SU-DHL-6 (cell line): ENCODE measurements around the gene RPL26.

Experiments used
- H2AFZ ChIP-seq: fragments of 200-600 bp; sonication (generic); 2 replicates; pipeline ENCODE4 v1.6.1; 2014; ENCODE audit warnings: low read depth, mild to moderate bottlenecking, moderate library complexity, mixed read lengths, antibody characterized with exemption, low read length; ENCODE audit not compliant: severe bottlenecking
- H3F3A ChIP-seq: fragments of 200-600 bp; shearing (Covaris generic); 2 replicates; pipeline ENCODE4 v1.6.0; 2016; ENCODE audit warnings: antibody characterized with exemption, mild to moderate bottlenecking; ENCODE audit not compliant: insufficient read depth
- H3K27ac ChIP-seq: fragments of 200-600 bp; sonication (generic); 2 replicates; pipeline ENCODE4 v1.5.1; 2016; ENCODE audit warnings: low read depth, mild to moderate bottlenecking, low read length, moderate library complexity, mixed read lengths
- H3K27me3 ChIP-seq: fragments of 200-600 bp; sonication (generic), shearing (Covaris generic); 2 replicates; pipeline ENCODE4 v1.6.0; 2014; ENCODE audit warnings: mild to moderate bottlenecking, low read length
- H3K36me3 ChIP-seq: fragments of 200-600 bp; sonication (generic); 2 replicates; pipeline ENCODE4 v1.6.1; 2014; ENCODE audit warnings: mild to moderate bottlenecking, low read length, mixed read lengths
- H3K4me2 ChIP-seq: fragments of 300-600, 200-600 bp; shearing (Covaris generic), sonication (generic); 2 replicates; pipeline ENCODE4 v1.6.0; 2014; ENCODE audit warnings: low read length, low read depth, mild to moderate bottlenecking; ENCODE audit not compliant: poor library complexity, severe bottlenecking
- H3K4me3 ChIP-seq: fragments of 200-600 bp; sonication (generic); 2 replicates; pipeline ENCODE4 v1.5.1; 2014; ENCODE audit warnings: antibody characterized with exemption, low read length, mild to moderate bottlenecking, mixed read lengths; ENCODE audit not compliant: insufficient read depth, poor library complexity, severe bottlenecking
- H3K79me2 ChIP-seq: fragments of 200-600 bp; sonication (generic); 2 replicates; pipeline ENCODE4 v1.6.1; 2014; ENCODE audit warnings: mild to moderate bottlenecking, low read length, moderate library complexity; ENCODE audit not compliant: insufficient read depth
- H3K9ac ChIP-seq: fragments of 200-600 bp; sonication (generic); 2 replicates; pipeline ENCODE4 v1.7.0; 2014; ENCODE audit warnings: mild to moderate bottlenecking, low read length
- H3K9me2 ChIP-seq: fragments of 200-600 bp; sonication (generic); replicated peaks from 2 replicates; pipeline ENCODE4 v1.6.1; 2014; ENCODE audit warnings: low read length; ENCODE audit not compliant: insufficient read depth
- H3K9me3 ChIP-seq: fragments of 200-600 bp; sonication (generic); 2 replicates; pipeline ENCODE4 v1.6.1; 2014; ENCODE audit warnings: low read length, mixed read lengths; ENCODE audit not compliant: insufficient read depth
- H4K20me1 ChIP-seq: fragments of 200-600 bp; sonication (generic); 2 replicates; pipeline ENCODE4 v1.6.1; 2014; ENCODE audit warnings: low read depth, mild to moderate bottlenecking, antibody characterized with exemption, low read length, moderate library complexity, mixed read lengths
- CTCF ChIP-seq: fragments of 200-600 bp; sonication (generic); IDR thresholded peaks from one replicate; pipeline ENCODE4 v1.5.1; 2017; ENCODE audit warnings: antibody characterized with exemption, mild to moderate bottlenecking, low read length, moderate library complexity; ENCODE audit not compliant: insufficient read depth, poor library complexity, severe bottlenecking
- EZH2phosphoT487 ChIP-seq: fragments of 200-600 bp; sonication (generic), shearing (Covaris generic); conservative IDR thresholded peaks from 2 replicates; pipeline ENCODE4 v1.6.1; 2018; ENCODE audit warnings: mild to moderate bottlenecking, antibody characterized with exemption, low read length, moderate library complexity, mixed read lengths

RPL26 gene

GRCh38 chr17:8426094-8426720 lies 43.2 kb upstream of the RPL26 start:
- H3K9me3 ChIP-seq: no peaks in the 10 kb centered on the region
- H4K20me1 ChIP-seq: no peaks in the 10 kb centered on the region
- no peaks in the 10 kb centered on the region for H3K36me3 ChIP-seq
- H3K4me3 ChIP-seq: no peak overlapping the region
- H3K9ac ChIP-seq: no peak overlapping the region
- no peaks in the 10 kb centered on the region for H3K79me2 ChIP-seq
- no peak for TF ChIP-seq CTCF
- TF ChIP-seq EZH2phosphoT487: no peak
- no peak overlapping the region for H3K4me2 ChIP-seq
- no peaks in the 10 kb centered on the region for H3K9me2 ChIP-seq
- 0 out of 2 replicates have a peak, but pooled peaks cover 4% of the 10 kb centered on the region for H3K27me3 ChIP-seq
- H3F3A ChIP-seq: no peaks in the 10 kb centered on the region
- H3K27ac ChIP-seq: no peak overlapping the region
- H2AFZ ChIP-seq: no peak overlapping the region

- H3K27me3 ChIP-seq: no peaks in the 10 kb centered on the region
- H3K36me3 ChIP-seq: no peaks in the 10 kb centered on the region
- no peaks in the 10 kb centered on the region for H3K79me2 ChIP-seq
- H3K4me3 ChIP-seq: no peak overlapping the region
- no peaks in the 10 kb centered on the region for H3F3A ChIP-seq
- H3K9me3 ChIP-seq: no peaks in the 10 kb centered on the region
- no peak overlapping the region for H2AFZ ChIP-seq
- H3K9ac ChIP-seq: no peak overlapping the region
- no peaks in the 10 kb centered on the region for H4K20me1 ChIP-seq
- TF ChIP-seq CTCF (no peak), EZH2phosphoT487 (no peak)
- H3K27ac ChIP-seq: no peak overlapping the region
- no peaks in the 10 kb centered on the region for H3K9me2 ChIP-seq
- H3K4me2 ChIP-seq: no peak overlapping the region
Observed at GRCh38 chr17:8421571-8421970, 38.6 kb upstream of the RPL26 start.

GRCh38 chr17:8420041-8420934 lies 37.3 kb upstream of the RPL26 start:
- H3K36me3 ChIP-seq: no peaks in the 10 kb centered on the region
- H3K9me2 ChIP-seq: no peaks in the 10 kb centered on the region
- H4K20me1 ChIP-seq: no peaks in the 10 kb centered on the region
- H3K4me3 ChIP-seq: no peak overlapping the region
- H2AFZ ChIP-seq: no peak overlapping the region
- H3K79me2 ChIP-seq: no peaks in the 10 kb centered on the region
- no peaks in the 10 kb centered on the region for H3F3A ChIP-seq
- no peaks in the 10 kb centered on the region for H3K27me3 ChIP-seq
- no peak overlapping the region for H3K4me2 ChIP-seq
- no peak overlapping the region for H3K27ac ChIP-seq
- no peak overlapping the region for H3K9ac ChIP-seq
- TF ChIP-seq EZH2phosphoT487 (no peak), CTCF (no peak)
- no peaks in the 10 kb centered on the region for H3K9me3 ChIP-seq
